Neuron (in vitro differentiated cells): ENCODE data around the gene CCDC167.

Experiments used
- H2AFZ ChIP-seq: one replicate; pipeline ENCODE4 v1.6.1; 2013; ENCODE audit warnings: low read depth, mild to moderate bottlenecking, inconsistent platforms, low read length, moderate library complexity
- H3K27me3 ChIP-seq: one replicate; pipeline ENCODE4 v1.6.1; 2013; ENCODE audit warnings: low read length; ENCODE audit not compliant: insufficient read depth
- H3K36me3 ChIP-seq: one replicate; pipeline ENCODE4 v1.6.1; 2013; ENCODE audit warnings: low read length; ENCODE audit not compliant: insufficient read depth
- H3K4me1 ChIP-seq: one replicate; pipeline ENCODE4 v1.6.1; 2013; ENCODE audit warnings: low read length; ENCODE audit not compliant: insufficient read depth
- H3K4me3 ChIP-seq: 2 replicates; pipeline ENCODE4 v1.5.1; 2013; ENCODE audit warnings: mild to moderate bottlenecking, low read length, moderate library complexity
- H3K9me3 ChIP-seq: one replicate; pipeline ENCODE4 v1.6.1; 2013; ENCODE audit warnings: low read length

The CCDC167 gene

DNA sequence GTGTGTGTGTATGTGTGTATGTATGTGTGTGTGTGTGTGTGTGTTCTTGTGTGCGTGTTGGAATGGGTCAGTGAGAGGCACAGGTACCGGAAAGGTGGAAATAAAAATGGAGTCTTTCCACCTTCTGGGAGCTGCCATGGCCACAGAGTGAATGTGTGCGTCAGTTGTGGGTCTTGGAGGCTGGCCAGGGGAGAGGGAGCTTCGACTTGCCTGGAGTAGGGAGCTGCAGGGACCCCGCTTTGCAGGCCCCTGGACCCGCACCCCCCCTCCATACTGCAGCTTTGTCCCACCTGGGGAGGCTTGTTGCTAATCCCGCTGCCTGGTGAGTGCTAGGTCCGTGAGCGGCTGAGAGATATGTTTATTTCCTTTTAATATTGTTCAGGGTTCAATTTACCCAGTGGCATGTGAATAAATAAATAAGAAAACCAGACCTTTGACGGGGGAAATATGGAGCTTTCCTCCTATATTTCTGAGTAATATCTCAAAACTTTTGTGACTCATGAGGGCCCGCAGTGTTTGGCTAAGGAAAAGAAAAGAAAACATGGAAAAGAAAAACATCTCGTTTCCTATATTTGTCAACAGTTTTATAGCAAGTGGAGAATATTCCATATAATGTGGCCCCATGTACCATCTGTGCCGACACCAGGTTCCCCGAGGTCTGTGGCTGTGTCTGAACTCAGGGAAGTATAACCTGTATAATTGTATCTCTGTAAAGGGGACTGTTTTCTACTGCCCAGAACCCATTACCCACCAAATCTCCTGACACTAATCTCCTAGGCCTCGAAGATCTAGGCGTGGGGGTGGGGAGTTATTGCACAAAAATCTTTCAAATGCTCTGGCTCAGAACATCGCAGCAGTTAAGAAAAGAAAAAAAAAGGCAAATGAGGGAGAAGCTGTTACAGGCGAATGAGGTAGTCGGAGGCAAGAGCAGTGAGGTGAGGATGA lies 24.6 kb upstream of the CCDC167 start:
- Histone ChIP-seq H3K4me1 (no peaks in the 10 kb centered on the region), H3K36me3 (no peaks in the 10 kb centered on the region), H2AFZ (no peak overlapping the region), H3K9me3 (no peaks in the 10 kb centered on the region), H3K27me3 (peaks cover 2% of the 10 kb centered on the region), H3K4me3 (no peak overlapping the region)

DNA sequence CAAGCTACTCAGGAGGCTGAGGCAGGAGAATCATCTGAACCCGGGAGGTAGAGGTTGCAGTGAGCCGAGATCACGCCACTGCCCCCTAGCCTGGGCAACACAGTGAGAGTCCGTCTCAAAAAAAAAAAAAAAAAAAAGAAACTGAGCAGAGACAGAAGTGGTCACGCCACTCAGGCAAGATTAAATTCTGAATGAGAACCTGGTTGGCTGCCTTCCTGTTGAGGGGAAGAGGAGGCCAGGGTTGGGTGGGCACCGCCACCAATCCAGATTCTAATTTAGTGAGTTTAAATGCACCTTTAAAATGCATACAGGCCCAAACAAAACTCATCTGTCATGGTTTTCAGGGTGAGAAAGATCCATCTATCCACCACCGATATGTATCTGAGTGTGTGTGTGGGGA lies 23.7 kb upstream of the CCDC167 start:
- no peak overlapping the region for H3K4me3 ChIP-seq
- no peaks in the 10 kb centered on the region for H3K4me1 ChIP-seq
- H3K9me3 ChIP-seq: no peaks in the 10 kb centered on the region
- H2AFZ ChIP-seq: no peak overlapping the region
- H3K27me3 ChIP-seq: no peaks in the 10 kb centered on the region
- H3K36me3 ChIP-seq: no peaks in the 10 kb centered on the region

DNA sequence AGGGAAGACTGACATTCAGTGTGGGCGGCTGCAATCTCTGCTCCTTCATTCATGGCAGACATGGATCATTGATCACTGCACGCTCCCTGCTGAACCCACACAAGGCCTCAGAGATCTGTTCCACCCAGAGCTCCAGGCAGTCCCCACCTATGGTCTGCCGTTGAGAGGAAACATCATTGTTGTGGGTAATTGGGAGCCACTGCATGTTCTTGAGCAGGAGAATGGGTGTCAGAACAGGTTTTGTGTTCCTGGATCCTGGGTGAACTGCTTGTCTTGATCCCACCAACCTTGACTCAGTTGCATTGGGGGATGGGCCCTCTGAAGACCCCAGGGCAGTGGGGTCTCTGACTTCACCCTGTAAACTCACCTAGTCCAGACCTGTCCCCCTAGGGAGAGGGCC lies 23.1 kb upstream of the CCDC167 start:
- H3K27me3 ChIP-seq: no peaks in the 10 kb centered on the region
- H2AFZ ChIP-seq: no peak overlapping the region
- no peak overlapping the region for H3K4me3 ChIP-seq
- peaks cover 2% of the 10 kb centered on the region for H3K4me1 ChIP-seq
- no peaks in the 10 kb centered on the region for H3K9me3 ChIP-seq
- no peaks in the 10 kb centered on the region for H3K36me3 ChIP-seq

DNA sequence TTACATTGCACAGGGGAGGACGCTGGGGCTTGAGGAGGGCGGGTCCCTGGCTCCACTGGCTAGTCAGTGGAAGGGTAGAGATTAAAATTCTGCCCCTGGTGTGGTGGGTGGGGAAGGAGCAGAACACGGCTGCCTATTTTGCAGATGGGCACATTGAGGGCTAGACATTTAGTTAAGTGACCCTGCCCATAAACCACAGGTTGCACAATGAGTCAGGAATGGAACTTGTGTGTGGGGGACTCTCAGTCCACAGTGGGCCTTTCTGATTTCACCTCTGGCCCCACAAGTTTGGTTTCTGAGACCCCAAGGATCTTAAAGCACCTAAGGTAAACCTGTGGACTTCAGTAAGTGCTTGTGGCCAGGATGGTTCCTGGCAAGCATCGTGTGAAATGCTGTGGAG lies 22.0 kb upstream of the CCDC167 start:
- Histone ChIP-seq H3K27me3 (no peaks in the 10 kb centered on the region), H3K36me3 (no peaks in the 10 kb centered on the region), H3K9me3 (no peaks in the 10 kb centered on the region), H2AFZ (no peak overlapping the region), H3K4me3 (no peak overlapping the region), H3K4me1 (peaks cover 13% of the 10 kb centered on the region)

DNA sequence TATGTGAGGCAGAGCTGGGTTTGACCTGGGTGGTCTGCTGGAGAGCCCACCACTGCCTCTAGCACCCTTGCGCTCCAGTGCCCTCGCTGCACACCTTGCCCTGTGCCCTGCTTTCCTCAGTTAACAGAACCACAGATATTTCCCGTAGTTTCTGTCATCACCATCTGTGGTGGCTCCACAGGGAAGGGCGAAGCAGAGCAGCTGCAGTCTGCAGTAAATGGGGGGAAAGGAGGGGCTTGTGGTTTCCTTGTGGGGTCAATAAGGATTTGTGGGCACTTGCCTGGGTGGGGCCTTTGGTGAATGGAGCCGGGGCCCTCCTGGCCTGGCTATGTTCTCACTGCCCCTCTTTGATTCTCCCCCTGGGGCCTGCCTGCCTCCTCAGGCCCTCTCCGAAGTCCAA lies 21.2 kb upstream of the CCDC167 start:
- Histone ChIP-seq H3K36me3 (no peaks in the 10 kb centered on the region), H2AFZ (no peak overlapping the region), H3K4me3 (no peak overlapping the region), H3K27me3 (no peaks in the 10 kb centered on the region), H3K4me1 (peaks cover 21% of the 10 kb centered on the region), H3K9me3 (no peaks in the 10 kb centered on the region)

DNA sequence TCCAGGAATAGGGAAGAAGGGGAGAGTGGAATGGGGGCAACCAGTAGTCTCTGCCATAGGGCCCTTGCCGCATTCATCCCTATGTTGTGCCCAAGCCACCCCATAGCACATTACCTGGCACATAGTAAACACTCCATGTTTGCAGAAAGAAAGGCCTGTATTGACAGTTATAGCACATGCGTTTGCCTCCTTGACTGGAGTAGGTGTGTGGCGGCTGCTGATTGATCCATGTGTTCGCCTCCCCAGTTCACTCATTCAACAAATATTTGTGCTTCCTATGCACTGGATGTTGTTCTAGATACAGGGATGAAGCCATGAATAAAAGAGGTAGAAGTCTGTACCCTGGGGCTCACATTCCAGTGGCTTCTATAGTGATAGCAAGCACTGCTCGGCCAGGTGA lies 19.8 kb upstream of the CCDC167 start:
- no peak overlapping the region for H3K4me3 ChIP-seq
- H3K27me3 ChIP-seq: peaks cover 3% of the 10 kb centered on the region
- H3K9me3 ChIP-seq: no peaks in the 10 kb centered on the region
- no peaks in the 10 kb centered on the region for H3K36me3 ChIP-seq
- no peak overlapping the region for H2AFZ ChIP-seq
- peaks cover 34% of the 10 kb centered on the region for H3K4me1 ChIP-seq

DNA sequence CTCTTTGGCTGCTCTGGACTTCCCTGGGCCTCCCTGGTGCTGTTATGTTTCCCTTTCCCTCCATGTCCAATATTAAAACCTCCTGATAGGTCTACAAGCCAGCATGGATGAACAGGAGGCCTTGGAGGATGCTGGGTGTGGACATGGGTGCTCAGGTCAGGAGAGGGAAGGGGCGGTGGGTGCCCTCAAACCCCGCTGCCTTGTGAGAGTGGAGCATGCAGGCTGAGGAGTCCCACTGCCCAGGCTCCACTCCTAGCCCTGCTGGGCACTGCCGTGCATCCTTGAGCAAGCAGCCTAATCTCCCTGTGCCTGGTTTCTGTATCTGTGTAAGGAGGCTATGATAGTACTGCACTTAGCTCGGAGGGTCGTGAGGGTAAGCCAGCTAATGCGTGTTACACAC lies 18.4 kb upstream of the CCDC167 start:
- H3K36me3 ChIP-seq: no peaks in the 10 kb centered on the region
- peaks cover 15% of the 10 kb centered on the region for H3K27me3 ChIP-seq
- no peak overlapping the region for H3K4me3 ChIP-seq
- no peaks in the 10 kb centered on the region for H3K9me3 ChIP-seq
- H3K4me1 ChIP-seq: peaks cover 47% of the 10 kb centered on the region
- H2AFZ ChIP-seq: no peak overlapping the region

DNA sequence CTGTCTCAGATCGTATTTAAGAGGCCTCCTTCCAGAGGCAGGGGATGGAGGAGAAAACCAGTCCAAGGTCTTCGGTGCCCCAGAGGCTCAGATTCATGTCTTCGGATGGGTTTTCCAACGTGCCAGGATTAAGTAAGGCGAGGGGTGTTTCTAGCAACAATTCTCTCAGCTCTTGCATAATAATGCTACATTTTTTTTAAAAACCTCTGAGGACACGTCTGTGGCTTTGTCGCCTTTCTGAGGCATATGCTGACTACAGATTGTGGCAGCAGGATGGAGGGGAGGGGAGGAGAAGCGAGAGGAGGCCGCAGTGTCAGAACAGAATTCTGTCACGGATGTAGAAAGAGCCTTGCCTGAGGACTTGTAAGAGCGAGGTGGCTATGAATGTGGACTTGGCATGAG lies 17.7 kb upstream of the CCDC167 start:
- peaks cover 54% of the 10 kb centered on the region for H3K4me1 ChIP-seq
- H3K36me3 ChIP-seq: no peaks in the 10 kb centered on the region
- no peak overlapping the region for H3K4me3 ChIP-seq
- no peaks in the 10 kb centered on the region for H3K9me3 ChIP-seq
- peaks cover 22% of the 10 kb centered on the region for H3K27me3 ChIP-seq
- no peak overlapping the region for H2AFZ ChIP-seq

DNA sequence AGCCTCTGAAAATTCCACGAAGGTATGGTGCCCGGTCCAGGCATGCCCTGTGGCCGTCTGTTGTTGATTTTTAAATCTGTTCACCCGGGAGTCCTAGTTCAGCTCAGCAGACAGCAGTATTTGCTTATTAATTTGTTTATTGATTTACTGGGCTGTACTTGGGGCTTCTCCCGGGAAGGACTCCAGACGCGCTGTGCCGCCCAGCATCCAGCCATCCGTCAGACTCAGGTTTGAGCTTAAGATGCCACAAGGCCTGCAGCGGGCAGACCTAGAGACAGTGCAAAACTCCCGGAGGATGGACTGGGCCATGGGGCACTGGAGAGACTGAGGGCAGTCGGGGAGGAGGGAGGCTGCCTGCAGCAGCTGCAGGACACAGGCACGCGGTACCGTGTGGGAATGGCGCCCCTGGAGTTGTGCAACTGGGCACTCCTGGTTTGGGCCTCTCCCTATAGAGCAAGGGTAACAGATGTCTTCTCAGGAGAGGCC lies 17.3 kb upstream of the CCDC167 start:
- Histone ChIP-seq H3K4me3 (no peak overlapping the region), H3K4me1 (peaks cover 59% of the 10 kb centered on the region), H3K36me3 (no peaks in the 10 kb centered on the region), H3K27me3 (peaks cover 26% of the 10 kb centered on the region), H3K9me3 (no peaks in the 10 kb centered on the region), H2AFZ (no peak overlapping the region)

DNA sequence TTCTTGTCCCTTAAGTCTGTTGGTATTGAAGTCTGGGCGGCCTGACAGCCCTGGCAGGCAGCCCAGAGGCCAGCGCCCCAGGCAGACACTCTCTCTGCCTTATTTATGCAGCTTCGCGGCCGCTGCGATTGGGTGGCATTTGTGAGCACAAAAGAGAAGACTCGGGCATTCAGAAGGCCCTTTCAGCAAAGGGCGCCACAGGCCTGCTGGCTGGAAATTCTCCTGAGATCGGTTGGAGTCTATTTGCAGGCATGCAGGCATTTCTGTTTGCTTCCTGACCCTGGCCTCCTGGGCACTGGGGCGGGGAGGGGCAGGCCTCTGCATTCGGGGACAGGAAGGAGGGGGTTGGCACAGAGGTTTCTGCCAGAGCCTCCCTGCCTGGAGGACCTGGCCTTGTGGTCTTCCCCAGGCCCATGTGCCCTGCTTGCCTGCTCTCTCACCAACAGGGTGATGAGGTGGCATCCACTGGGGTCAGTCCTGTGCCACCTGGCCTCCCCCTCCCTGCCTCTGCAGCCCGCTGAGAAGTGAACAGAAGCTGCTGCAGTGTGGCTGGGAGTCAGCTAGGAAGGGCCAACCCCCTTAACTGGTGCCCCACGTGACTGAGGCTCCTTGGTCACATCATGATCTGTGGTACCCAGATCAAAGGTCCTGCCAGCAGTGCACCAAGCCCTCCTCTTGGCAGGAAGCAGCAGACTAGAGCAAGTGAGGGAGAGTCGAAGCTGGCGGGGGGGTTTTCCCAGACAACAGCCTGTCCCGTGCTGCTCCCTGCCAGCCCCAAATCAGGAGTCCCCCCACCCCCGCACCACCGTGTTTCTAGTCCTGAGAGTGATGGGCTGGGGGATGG lies 16.6 kb upstream of the CCDC167 start:
- H3K4me3 ChIP-seq: peak overlapping the region; percentile 4
- H2AFZ ChIP-seq: no peak overlapping the region
- no peaks in the 10 kb centered on the region for H3K9me3 ChIP-seq
- H3K36me3 ChIP-seq: no peaks in the 10 kb centered on the region
- peaks cover 65% of the 10 kb centered on the region for H3K4me1 ChIP-seq
- H3K27me3 ChIP-seq: peaks cover 33% of the 10 kb centered on the region

DNA sequence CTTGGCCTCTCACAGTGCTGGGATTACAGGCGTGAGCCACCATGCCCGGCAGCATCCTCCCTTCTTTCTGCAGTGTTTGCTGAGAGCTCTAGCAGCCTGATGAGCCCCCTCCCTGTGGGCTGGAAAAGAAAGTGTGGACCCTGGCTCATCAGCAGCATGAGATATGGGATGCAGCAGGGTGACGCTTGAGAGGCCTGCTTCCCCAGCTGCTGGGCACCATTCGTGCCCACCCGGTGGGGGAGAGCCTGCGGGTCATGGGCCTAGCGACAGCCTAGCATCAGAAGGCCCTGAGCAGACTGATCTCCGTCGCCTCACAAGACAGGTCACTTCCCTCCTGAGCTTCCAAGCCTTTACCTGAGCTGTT lies 16.0 kb upstream of the CCDC167 start:
- peaks cover 65% of the 10 kb centered on the region for H3K4me1 ChIP-seq

DNA sequence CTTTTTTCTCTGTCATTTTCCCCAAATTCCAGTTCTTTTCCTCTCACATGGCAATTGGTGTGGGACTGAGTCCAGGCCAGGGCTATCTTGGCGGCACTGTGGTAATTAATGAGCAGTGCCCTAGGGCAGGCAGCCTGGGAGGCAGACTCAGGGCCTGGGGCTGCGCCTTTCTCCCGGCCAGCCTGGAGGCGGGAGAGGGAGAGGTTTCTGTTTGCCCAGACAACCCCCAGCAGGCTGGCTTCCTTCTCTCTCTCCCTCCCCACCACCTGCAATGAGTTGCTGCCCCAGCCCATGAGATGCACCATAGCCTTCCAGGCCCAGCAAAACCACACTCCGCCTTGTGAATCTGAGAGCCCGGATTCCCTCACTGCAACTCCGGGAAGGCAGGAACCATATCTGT lies 15.1 kb upstream of the CCDC167 start:
- Histone ChIP-seq H3K4me1 (peaks cover 65% of the 10 kb centered on the region), H3K27me3 (peaks cover 41% of the 10 kb centered on the region), H3K36me3 (no peaks in the 10 kb centered on the region), H3K9me3 (no peaks in the 10 kb centered on the region), H3K4me3 (no peak overlapping the region), H2AFZ (no peak overlapping the region)

More for the DNA sequence above, 16.0 kb upstream of the CCDC167 start:
- peaks cover 39% of the 10 kb centered on the region for H3K27me3 ChIP-seq
- no peaks in the 10 kb centered on the region for H3K36me3 ChIP-seq
- no peak overlapping the region for H2AFZ ChIP-seq
- no peaks in the 10 kb centered on the region for H3K9me3 ChIP-seq
- H3K4me3 ChIP-seq: no peak overlapping the region

DNA sequence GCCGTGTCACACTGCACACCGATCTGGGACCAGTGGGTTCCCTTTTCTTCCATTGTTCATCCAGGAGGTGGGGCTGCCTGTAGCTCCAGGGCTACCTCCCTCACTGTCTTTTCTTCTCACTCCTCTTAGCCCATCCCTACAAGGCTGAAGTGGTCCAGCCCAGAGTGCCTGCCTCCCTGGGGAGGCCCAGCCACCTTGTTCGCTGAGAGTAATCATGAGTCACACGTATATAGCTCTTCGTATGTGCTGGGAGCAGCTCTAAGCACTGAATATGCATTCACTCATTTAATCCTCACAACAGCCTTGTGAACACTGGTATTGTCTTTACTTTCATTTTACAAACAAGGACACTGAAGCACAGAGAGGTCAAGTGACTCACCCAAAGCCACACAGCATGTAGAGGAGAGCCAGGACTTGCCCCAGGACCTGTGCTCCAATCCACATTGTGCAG lies 14.7 kb upstream of the CCDC167 start:
- Histone ChIP-seq H3K4me3 (no peak overlapping the region), H3K27me3 (peaks cover 41% of the 10 kb centered on the region), H3K4me1 (peaks cover 65% of the 10 kb centered on the region), H3K9me3 (no peaks in the 10 kb centered on the region), H3K36me3 (no peaks in the 10 kb centered on the region), H2AFZ (no peak overlapping the region)
